ENCODE measurements around the gene ZBTB24.

ZBTB24 gene

DNA sequence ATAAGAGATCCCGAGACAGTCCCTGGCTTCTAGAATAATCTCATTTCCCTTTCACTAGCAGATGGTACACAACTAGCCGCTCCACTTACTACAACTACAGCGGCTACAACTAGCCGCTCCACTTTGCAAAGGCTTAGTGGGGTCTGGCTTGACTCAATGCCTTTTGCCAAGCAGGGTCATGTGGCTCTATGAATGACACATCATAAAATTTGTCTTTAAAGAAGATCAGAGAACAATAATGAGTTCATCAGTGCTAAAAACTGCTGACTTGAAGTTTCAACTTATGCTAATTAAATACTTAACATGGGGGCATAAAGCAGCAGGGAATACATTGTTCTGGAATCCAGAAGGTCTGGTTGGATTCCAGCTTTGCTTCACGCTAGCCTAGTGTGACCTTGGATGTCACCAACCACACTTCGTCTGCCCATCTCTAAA, 25.4 kb downstream of the ZBTB24 start:
- Histone ChIP-seq H3K27ac (no peak overlapping the region), H3K4me3 (ENCODE audit: low read depth, low read length) (no peak overlapping the region), H3K9ac (no peak overlapping the region), H3K79me2 (no peaks in the 10 kb centered on the region), H3K36me3 (ENCODE audit: control insufficient read depth, insufficient read depth, low read length) (no peaks in the 10 kb centered on the region), H3K27me3 (ENCODE audit: control insufficient read depth, insufficient read depth, low read length) (no peaks in the 10 kb centered on the region), H3K4me1 (peaks cover 30% of the 10 kb centered on the region), H3K4me2 (ENCODE audit: low read length) (peak overlapping the region; percentile 7), H2AFZ (no peak overlapping the region), H3K9me3 (ENCODE audit: control insufficient read depth, low read length) (no peaks in the 10 kb centered on the region)
- TF ChIP-seq CTCF (IDR thresholded peaks at IDR 0.05) = no peak

- Histone ChIP-seq H3K36me3 (ENCODE audit: control insufficient read depth, insufficient read depth, low read length) (no peaks in the 10 kb centered on the region), H3K9me3 (ENCODE audit: control insufficient read depth, low read length) (no peaks in the 10 kb centered on the region), H2AFZ (peak overlapping the region; percentile 53), H3K4me3 (ENCODE audit: low read depth, low read length) (no peak overlapping the region), H3K27ac (peak overlapping the region; percentile 42), H3K27me3 (ENCODE audit: control insufficient read depth, insufficient read depth, low read length) (no peaks in the 10 kb centered on the region), H3K4me2 (ENCODE audit: low read length) (peak overlapping the region; percentile 91), H3K9ac (no peak overlapping the region), H3K79me2 (no peaks in the 10 kb centered on the region), H3K4me1 (peaks cover 26% of the 10 kb centered on the region)
- TF ChIP-seq CTCF (IDR thresholded peaks at IDR 0.05) = no peak
Observed at GRCh38 chr6:109456710-109457561, 26.1 kb downstream of the ZBTB24 start.

DNA sequence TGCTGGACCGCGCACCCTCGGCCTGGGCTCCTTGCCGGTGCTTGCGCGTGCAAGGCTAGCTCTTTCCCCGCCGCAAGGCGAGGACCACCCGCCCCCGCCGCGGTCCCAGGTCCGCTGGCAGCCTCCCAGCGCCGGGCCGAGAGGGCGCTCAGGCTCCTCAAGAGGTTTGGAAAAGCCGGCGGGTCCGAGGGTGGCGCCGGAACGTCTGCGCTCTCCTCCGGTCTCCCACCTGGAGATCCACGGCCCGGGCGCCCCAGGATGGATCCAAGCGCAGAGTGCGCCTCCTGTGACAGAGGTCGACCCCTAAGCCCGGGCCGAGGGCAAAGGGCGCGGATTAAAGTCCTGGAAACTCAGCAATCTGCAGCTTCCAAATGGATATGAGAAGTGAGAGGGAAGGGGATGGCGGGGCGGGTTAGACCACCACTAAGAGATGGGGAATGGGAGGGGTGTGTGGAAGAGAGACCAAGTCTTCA, 26.9 kb downstream of the ZBTB24 start:
- no peak overlapping the region for H3K27ac ChIP-seq
- H3K9me3 ChIP-seq (ENCODE audit: control insufficient read depth, low read length) = no peaks in the 10 kb centered on the region
- peak overlapping the region; percentile 91 for H3K4me2 ChIP-seq (ENCODE audit: low read length)
- no peaks in the 10 kb centered on the region for H3K27me3 ChIP-seq (ENCODE audit: control insufficient read depth, insufficient read depth, low read length)
- H3K36me3 ChIP-seq (ENCODE audit: control insufficient read depth, insufficient read depth, low read length) = no peaks in the 10 kb centered on the region
- H3K9ac ChIP-seq = no peak overlapping the region
- no peaks in the 10 kb centered on the region for H3K79me2 ChIP-seq
- H3K4me3 ChIP-seq (ENCODE audit: low read depth, low read length) = peak overlapping the region; percentile 65
- H3K4me1 ChIP-seq = peaks cover 26% of the 10 kb centered on the region
- H2AFZ ChIP-seq = peak overlapping the region; percentile 98
- TF ChIP-seq CTCF (IDR thresholded peaks at IDR 0.05) = no peak

DNA sequence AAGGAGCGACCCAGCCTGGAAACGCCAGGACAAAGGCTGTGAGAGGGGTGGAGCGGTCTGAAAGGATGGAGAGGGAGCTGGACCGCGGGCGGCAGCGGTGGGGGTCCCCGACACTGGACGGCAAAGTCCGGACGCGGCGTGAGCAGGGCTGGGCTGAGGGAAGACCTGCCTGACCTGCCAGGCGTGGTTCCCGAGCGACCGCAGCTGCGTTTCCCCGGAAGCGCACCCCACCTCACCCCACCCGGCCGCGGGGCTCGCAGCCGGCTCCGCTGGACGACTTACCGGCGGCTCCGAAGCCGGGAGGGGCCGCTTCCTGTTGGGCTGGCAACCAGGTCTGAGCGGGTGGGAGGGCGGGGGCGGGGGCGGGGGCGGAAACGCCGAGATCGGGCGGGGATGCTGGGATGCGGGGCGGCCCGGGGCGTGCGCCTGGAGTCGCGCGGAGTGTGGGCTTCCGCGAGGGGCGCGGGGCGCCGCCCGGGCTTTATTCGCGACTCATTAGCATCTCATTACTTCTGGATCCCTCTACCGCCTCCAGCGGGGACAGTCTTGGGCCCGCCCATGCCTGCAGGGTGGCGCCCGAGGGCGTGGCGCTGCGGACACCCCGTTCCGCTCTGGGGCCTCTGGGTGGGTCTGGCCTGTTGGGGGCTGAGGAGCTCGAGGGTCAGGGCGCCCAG, 27.4 kb downstream of the ZBTB24 start, which contains the start of gene MICAL1:
MICAL1 (minus strand) TSS at position 336 of the 674 bp plus-strand sequence. CDS start 1,576 bp downstream, outside the sequence.
- Histone ChIP-seq H2AFZ (peak within 1 kb of the TSS; percentile 98), H3K9me3 (ENCODE audit: control insufficient read depth, low read length) (no peaks in the 10 kb centered on the region), H3K9ac (no peak within 1 kb of the TSS), H3K27me3 (ENCODE audit: control insufficient read depth, insufficient read depth, low read length) (no peaks in the 10 kb centered on the region), H3K36me3 (ENCODE audit: control insufficient read depth, insufficient read depth, low read length) (no peaks in the 10 kb centered on the region), H3K4me1 (peaks cover 26% of the 10 kb centered on the region), H3K4me3 (ENCODE audit: low read depth, low read length) (peak within 1 kb of the TSS; percentile 75), H3K79me2 (no peaks in the 10 kb centered on the region), H3K4me2 (ENCODE audit: low read length) (peak within 1 kb of the TSS; percentile 91), H3K27ac (peak within 1 kb of the TSS; percentile 4)
- peak; percentile 38 for TF ChIP-seq CTCF (IDR thresholded peaks at IDR 0.05)
